HG03060 (cell line): ENCODE measurements around the gene PTPRM.

Experiments
- ATAC-seq: cut with Tn5 transposase; IDR thresholded peaks from one replicate; pipeline ENCODE4 v1.9.1; 2021; ENCODE audit warnings: low read depth, moderate number of reproducible peaks; ENCODE audit not compliant: unreplicated experiment

Gene PTPRM

DNA sequence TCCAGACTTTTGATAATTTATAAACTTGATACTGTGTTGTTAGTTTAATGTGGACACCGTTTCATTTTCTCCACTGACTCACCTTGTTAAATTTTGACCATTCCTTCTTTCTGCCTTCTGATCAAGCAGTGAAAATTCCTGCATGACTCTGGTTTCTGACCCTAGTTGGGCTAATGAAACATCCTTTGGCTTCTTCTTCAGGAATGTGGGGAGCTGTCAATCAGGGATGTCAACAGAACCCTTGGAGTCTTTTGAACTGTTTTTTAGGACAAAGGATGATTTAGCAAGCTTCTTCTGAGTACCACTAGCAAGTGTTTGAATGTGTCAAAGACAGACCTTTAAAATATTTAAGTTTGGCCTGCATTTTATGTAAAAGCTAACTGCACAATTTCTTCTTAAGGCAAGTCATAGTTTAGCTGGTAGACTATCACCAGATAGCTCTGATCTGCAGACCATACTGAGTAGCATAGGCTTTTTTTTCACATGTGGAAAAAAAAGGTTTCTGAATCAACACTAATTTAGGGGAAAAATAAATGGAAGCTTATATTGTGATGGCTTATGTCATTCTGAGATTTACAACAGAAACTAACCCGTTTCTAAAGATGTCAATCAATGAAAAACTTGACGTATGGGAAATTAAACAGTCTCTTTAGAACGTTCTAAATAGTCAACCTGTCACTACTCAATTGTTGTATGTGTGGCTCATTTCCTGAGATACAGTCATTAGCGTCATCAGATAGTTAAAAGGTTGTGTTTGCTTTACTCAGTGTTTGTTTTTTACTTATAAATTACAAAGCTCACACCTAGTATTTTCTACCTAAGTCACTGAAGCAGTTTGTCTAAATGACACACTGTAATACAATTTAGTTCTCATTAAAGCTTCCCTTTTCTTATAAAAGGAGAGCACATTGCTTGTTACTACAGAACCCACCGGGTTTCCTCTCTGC is 311.4 kb downstream of the PTPRM start:
- no peak for ATAC-seq

DNA sequence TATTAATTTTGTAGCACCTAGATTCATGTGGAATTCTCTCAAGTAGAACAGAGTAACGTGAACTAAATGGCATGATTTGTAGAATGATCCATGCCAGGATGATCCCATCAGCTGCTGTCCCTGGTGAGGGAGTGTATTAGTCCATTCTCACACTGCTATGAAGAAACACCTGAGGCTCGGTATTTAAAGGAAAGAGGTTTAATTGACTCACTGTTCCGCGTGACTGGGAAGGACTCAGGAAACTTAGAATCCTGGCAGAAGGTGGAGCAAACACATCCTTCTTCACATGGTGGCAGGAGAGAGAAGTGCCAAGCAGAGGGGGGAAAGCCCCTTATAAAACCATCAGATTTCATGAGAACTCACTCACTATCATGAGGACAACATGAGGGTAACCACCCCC is 312.6 kb downstream of the PTPRM start:
- no peak for ATAC-seq

DNA sequence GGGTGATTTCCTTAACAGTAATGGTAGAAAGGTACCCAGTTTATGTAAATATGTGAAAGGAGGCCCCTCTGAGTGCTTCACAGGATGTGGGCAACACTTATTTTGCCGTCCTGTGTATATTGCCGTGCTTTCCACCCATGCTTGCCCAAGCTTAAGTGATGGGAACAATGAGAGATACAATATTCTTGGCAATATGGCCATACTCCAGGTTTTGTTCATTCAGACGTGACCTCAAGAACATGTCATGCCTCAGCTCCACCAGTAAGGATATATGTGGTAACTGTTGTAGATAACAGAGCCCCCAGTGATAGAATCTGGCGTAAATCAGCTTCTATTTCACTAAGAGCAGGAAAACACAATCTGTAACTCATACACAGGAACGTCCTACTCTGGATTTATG is 318.7 kb downstream of the PTPRM start:
- ATAC-seq, result no peak

DNA sequence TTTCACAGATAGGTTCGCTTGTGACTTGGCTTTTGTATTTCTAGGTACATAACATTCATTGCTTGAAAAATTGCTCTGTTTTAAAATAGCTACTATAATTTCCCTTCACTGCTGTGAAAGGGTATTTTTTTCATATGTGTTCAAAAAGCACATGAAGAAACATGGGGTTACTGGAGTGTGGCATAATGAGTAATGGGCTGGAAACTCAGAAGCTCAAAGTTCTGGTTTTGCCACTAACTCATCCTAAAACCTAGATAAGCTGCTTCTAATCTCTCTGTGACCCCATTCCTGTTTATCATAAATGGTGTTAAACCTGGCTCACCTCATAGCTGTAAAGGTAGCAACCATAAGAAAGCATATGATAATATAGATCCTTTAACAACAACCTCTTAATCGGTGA is 319.3 kb downstream of the PTPRM start:
- no peak for ATAC-seq

DNA sequence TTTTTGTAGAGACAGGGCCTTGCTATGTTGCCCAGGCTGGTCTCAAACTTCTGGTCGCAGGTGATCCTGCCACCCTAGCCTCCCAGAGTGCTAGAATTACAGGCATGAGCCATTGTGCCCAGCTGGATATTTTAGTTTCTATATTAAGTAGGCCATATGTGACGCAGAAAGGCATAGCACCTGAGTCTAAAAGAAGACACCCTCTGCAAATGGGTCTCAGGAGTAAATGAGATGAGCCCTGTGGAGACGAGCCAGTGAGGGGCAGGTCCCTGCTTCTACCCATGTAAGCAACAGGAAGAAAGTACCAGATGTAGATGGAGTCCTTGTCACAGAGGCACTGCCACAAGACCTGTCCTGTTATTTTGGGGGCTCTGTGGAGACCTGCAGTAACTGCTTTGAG is 322.4 kb downstream of the PTPRM start:
- no peak for ATAC-seq

DNA sequence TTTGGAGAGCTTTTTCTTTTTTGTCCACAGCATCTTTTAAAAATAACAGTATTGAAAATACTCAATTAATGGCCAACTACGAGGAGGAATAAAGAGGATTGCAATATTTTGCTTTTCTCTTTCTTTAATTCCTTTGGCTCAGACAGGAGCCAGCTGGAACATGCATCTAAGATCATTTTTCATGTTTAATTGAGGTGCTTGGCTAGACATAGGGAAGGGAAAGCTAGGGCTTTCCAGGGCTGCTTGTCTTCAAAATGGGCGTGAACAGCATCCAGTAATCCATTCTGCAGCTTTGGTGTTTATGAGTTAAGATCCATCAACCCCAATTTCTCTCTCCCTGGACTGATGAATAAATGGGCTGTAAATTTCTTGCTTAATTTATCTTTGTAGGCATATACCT is 323.0 kb downstream of the PTPRM start:
- ATAC-seq, result no peak

DNA sequence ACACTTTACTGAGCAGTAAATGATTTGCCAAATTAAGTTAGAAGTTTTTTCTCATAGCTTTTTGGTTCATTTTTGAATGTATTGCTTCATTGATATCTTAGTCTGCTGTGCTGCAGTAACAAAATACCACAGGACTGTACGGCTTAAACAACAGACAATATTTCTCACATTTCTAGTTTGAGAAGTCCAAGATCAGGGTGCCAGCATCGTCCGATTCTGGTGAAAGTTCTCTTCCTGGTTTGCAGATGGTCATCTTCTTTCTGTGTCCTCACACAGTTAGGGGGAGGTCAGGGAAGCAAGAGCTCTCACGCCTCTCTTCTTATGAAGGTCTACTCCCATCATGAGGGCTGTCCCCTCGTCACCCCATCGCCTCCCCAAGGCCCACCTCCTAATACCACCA is 325.4 kb downstream of the PTPRM start:
- no peak for ATAC-seq

DNA sequence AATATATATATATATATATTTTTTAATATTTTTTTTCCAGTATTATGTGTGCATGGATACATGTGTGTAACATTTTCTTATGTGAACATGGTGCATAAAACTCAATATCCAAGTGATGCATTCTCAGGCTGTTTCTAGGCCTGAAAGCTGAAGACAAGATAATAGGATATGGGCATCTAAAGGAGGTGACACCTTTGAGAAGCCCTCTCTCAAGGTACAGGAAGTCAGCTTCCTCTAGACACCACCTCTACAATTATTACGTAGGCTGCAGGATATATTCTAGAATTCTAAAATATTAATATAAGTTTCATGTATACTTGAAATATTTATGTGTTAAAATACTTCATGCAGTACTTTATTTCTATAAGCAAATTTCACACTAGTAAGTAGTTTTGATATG is 327.5 kb downstream of the PTPRM start:
- ATAC-seq, result no peak

DNA sequence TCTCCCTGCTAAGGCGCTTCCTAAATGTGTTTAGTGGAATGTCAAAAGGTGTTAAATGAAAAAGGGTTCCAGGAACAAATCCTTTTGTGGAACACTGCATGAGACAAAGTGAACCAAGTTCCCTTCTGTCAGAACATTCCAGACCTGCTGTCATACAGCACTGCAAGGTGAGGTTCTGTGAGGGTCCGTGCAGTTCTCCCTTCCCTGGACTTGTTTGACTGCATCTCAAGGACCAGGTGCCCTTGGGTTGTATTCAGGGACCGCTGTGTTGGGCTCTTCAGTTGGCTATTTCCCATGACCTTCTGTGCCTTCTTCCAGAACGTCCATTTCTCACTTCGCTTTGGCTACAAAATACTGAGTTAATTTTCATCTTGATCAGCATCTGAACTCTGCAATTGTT is 328.2 kb downstream of the PTPRM start:
- ATAC-seq, result no peak

DNA sequence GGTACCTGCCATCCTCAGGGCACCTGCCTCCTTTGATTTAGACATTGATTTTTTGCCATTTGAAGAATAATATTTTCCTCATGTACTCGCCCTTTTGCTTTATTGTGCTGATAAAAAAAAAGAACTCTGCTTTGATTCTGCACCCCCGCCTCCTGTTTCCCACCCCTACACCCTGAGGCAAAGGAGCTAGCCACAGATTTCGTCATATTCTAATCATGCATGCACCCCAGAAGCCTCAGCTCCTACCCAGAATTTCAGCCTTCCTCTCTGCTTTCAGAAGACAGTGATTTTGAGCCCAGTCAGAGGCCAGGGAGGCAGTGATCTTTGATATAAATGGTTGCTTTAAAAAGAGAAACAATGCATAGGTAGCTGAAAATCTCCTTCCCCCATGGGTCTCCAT is 329.0 kb downstream of the PTPRM start:
- no peak for ATAC-seq

DNA sequence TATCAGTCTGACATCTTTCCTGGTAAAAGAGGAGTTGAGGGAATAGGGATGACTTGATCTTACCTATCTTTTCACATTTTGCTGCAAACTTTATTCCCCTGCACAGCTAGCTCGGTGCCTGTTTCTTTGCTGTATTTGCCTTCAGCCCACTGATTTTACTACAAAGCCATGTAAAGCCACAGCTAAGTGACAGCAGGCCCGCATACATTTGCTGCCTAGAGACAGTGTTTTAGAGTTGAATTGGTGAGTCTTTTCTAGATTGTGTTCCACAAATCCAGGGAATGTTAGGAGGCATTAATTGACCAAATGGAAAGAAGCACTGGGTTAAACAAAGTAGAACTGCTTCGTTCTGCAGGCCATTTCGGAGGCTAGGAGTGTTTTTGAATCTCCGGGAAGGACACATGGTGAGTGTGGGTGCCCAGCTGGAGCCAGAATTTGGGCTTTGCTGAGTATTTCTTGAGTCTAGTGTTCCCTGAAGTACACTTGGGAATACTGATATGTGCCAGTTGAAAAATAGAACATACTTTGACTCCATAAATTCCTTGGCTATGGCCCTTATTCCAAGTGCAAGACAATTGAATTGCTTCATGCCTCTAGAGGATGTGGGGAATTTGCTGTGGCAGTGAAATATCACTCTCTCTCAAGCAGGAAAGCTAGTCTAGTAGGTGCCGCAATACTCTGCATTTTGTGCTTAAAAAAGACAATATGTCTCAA is 329.8 kb downstream of the PTPRM start:
- ATAC-seq, result no peak

DNA sequence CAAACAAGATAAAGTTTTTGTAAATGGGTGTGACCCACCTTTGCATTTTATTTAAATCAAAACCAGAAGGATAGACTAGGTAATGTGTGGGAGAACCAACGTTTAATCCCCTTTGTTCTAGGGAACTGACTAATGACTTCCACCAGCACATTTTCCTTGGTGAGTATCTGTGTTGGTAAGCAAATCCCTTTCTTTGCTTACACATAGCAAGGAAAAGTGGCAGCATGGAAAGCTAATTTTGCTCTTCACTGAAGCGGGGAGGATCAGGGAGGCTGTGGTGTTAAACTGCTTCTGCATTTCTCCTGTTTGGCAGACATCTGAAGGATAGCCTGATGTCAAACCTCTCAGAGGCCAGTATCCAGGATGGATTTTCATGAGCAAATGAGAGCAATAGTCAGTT is 331.1 kb downstream of the PTPRM start:
- ATAC-seq, result no peak

DNA sequence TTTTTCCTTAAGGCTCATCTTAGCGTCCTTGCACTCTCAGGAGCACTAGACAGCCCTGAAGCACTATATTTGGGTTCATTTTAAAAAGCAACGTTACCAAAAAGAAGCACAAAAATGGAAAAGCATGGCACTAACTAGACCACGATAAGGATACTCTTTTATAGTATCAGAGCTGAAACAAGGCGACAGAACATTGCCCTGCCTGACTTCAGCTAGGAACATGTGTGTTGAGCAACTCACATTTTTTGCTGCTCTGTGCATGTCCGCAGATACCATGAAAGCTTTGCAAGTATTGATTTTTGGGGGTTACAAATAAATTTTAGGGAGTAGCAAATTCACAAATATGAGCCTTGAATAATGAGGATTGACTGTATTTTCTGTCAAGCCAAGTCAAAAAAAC is 332.0 kb downstream of the PTPRM start:
- ATAC-seq, result no peak

DNA sequence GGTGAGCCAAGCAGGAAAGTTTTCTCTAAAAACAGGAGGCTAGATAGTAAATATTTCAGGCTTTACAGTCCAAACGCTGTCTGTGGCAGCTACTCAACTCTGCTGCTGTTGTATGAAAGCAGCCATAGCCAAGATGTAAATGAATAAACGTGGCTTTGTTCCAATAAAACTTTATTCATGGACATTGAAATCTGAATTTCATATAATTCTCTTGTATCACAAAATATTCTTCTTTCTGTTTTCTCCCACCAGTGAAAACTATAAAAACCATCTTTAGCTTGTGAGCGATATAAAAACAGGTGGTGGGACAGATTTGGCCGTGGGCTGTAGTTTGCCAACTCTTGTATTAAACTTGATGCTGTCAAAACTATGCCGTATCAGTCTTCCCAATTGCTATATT is 333.0 kb downstream of the PTPRM start:
- ATAC-seq, result no peak

DNA sequence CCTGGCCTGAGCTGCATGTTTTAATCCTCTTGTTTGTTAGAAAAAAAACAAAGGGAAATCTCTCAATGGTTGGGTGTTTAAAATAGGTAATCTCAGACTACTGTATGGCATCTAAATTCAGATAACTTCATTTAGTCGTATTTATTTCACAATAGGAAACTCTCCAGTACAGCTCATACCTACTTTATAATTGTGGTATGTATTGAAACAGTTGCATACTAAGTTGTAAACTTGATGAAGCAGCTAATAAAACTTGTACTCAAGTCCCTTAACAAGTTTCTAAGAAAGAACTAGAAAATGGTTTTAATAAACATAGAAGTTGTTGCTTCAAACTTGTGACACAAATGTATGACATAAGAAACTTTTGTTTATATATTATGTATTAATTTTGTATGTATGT is 334.5 kb downstream of the PTPRM start:
- ATAC-seq, result no peak

DNA sequence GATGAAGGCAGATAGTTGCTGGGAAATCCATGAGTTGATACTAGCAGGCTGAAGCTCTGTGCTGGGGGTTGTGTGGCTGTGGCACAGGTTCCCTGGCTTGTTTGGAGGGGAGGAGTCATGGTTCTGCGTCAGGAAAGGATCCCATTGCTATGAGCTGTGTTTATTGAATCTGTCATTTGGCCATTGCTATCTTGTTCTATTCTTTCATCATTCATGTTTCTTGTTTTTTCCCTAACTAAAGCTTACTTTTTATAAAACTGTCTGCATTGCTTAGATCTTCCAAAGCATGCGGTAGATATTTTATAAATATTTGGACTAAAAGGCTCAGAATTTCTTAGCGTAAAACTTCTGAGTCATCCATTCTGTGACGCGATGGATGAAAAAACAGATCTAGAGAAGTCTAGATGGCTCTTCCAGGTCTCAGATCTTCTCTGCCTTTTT is 335.3 kb downstream of the PTPRM start:
- ATAC-seq, result no peak

DNA sequence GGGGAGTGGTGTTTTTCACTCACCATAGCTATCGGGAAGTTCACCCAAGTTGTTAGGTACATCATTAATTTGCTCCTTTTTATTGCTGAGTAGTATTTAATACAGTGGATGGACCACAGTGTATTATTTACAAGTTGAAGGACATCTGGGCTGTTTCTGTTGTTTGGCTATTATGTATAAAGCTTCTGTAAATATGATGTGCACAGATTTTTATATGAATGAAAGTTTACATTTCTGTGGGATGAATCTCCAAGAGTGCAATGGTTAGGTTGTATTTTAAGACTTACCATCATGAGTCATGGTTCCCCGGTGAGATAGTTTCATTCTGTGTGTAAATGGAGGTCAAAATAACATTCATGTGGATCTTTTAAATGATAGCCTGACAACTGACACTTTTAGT is 337.4 kb downstream of the PTPRM start:
- ATAC-seq, result no peak

DNA sequence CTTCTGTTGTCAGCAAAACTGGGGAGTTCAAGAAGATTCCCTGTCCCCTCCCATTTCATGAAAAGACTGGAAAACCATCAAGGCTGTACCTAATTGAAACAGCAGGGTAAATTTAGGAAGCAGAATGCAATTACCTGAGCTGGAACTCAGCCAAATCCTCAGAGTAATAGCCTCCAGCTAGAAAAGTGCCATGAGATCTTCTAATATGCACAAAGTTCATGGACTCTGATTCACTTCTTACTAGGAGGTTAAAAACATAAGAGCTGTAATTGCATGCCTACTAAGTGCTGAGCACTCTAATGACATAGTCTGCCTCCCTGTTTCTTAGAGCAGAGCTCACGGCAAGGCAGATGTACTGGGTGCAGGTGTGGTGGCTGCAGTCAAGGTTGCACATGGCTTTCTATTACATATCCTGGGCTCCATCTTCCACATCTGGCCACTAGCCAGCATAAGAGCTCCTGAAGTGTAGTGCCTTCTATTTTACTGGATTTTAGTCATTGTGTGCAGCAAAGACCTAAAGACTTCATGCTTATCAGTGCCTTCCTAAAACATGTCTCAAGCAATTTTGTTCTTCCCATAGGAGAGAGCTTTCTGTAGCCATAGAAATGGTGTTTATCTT is 341.7 kb downstream of the PTPRM start:
- ATAC-seq, result no peak

DNA sequence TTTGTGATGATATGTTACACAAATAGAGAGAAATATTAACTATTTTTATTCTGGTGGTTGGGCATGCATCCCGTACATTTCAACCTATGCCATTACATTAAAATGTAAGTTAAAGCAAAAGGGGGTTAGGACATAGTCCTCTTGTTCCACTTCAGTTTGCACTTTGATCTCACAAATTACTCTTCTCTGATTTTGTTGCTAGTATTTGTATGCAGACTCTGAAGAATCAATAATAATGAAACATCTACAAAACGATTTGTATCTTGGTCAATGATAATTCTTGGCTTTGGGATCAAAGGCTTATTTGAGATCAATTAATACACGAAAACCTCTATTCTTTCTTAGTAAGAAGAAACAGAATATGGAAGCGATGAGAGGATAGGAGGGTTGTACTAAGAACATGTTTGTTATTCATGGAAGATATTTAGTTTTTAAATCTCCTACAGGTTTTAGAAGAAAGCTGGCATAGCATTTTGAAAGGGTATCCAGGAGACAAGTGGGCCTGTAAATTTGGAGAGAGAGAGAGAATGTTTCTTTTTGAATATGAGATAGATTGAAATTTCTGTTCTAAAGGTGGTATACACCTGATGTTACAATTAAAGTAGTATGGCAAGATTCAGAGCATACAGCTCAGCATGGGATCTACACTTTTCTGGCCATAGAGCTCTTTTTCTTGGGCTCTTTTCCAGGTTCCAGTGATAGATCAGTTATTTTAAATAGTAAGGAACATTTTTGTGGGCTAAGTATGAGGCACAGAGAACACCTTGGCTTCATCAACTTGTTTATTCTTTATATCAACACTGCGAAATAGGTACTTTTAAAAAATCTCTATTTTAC is 347.9 kb downstream of the PTPRM start:
- no peak for ATAC-seq

DNA sequence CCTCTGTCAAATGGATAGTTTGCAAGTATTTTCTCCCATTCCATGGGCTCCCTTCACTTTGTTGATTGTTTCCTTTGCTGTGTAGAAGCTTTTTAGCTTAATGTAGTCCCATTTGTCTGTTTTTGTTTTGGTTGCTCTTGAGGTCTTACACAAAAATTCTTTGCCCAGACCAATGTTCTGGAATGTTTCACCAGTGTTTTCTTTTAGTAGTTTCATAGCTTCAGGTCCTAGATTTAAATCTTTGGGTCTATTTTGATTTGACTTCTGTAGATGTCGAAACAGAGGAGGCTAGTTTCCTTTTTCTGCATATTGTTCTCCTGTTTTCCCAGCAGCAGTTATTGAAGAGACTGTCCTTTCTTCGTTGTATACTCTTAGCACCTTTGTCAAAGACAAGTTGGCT is 351.6 kb downstream of the PTPRM start:
- no peak for ATAC-seq

DNA sequence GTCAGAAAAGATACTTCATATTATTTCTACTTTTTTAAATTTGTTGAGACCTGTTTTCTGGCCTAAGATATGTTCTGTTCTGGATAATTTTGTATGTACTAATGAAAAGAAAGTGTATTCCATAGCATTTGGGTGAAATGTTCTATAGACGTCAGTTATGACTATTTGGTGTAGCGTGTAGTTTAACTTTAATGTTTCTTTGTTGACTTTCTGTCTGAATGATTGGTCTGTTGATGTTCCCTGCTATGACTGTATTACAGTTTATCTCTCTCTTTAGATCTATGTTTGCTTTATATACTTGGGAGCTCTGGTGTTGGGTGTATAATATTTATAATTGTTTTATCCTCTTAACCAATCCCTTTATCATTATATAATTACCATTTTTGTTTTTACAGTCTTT is 352.4 kb downstream of the PTPRM start:
- ATAC-seq, result no peak
